ES-I3 (cell line): ENCODE results near the gene TBC1D26.
"Not testable (repeated sequence)": the region's sequence is repeated elsewhere in the genome, so short reads cannot be mapped to it uniquely, and the experiment has no call there.

Experiments
- H3K36me3 ChIP-seq: 2 replicates; pipeline ENCODE4 v1.6.1; 2013; ENCODE audit warnings: mild to moderate bottlenecking, low read length, control low read depth, moderate library complexity; ENCODE audit not compliant: insufficient read depth
- H3K4me1 ChIP-seq: 2 replicates; pipeline ENCODE4 v1.6.1; 2013; ENCODE audit warnings: mild to moderate bottlenecking, control low read depth, low read length; ENCODE audit not compliant: insufficient read depth
- H3K9ac ChIP-seq: 2 replicates; pipeline ENCODE4 v1.6.1; 2013; ENCODE audit warnings: low read depth, mild to moderate bottlenecking, low read length, moderate library complexity
- H3K9me3 ChIP-seq: 2 replicates; pipeline ENCODE4 v1.6.1; 2013; ENCODE audit warnings: mild to moderate bottlenecking, low read length, moderate library complexity; ENCODE audit not compliant: control insufficient read depth, insufficient read depth

Gene TBC1D26

DNA sequence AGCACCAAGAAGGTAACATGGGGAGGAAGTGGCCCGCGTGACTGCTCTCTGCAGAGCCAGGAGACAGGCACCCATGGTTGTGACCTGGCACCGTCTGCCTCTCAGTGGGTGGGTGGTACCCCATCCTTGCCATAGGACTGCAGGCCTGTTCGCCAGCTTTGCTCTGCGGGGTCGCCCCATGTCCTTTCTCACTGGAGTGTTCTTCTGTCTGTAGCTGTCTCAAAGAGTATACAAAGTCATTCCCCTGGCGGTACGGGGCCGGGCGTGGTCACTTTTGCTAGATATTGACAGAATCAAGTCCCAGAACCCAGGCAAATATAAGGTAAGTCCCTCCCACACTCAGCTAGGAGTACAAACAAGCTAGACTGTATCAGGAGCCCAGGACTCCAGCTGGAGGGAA, 6.0 kb downstream of the TBC1D26 start:
- Histone ChIP-seq H3K36me3 (no peaks in the 10 kb centered on the region), H3K9ac (no peak overlapping the region), H3K9me3 (no peaks in the 10 kb centered on the region), H3K4me1 (no peaks in the 10 kb centered on the region)

DNA sequence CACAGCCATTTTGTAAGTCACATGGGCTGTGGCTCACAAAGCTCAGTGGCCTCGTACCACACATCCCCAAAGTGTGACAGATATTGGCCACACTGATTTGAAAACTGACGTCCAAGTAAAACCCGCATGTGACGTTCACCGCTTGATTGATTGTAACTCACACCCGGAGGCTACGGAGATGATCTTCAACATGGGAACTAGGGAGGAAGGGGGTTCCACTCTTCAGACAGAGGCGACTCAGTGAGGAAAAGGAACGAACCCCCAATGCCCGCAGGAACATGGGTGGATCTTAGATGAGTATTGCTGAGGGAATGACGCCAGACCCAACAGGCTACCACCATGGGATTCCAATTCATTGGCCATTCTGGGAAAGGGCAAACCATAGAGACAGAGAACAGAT, 7.2 kb downstream of the TBC1D26 start:
- H3K9me3 ChIP-seq, H3K9ac ChIP-seq, H3K4me1 ChIP-seq, H3K36me3 ChIP-seq: not testable (repeated sequence)

DNA sequence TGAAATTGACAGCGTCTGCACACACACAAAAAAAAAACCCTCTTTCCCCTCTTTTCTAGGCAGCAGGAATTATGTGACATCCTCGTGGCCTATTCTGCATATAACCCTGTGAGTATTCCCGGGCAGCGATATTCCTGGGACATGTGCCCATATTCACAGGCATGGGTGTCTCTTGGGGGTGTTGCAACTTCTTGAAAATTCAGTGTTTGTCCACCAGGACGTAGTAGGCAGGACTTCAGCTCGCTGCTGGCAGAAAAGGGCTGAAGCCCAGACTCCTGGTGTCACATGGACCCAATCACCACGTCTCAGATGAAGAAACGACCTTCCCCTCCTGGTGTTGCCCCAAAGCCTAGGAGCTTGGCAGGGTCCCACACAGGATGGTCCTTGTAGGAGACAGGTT, 8.0 kb downstream of the TBC1D26 start:
- not testable (repeated sequence) for H3K9ac ChIP-seq, H3K4me1 ChIP-seq, H3K9me3 ChIP-seq, H3K36me3 ChIP-seq

DNA sequence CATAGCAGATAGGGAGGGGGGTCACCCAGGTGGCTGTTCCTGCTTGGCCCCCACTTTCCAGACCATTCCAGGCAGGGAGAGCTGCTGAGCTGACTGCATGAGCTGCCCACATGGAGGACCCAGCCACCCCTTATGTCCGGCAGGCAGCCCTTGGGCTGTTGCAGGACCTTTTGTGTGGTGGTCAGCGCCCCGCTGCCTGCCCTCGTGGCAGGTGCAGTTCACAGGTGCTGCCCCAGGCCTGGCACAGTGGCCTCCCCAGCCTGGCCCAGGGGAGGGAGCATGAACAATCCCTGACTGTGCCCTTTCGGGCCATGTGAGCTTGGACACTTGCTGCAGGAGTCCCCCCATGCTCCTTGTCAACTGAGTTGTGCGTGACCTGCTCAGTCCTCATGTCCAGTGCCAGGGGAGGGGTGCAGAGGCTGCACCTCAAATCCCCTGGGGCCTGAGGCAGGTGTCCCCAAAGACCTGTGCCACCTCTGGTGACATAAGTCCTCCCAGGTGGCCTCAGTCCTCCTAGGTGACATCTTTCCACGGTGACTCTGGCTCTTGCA, 8.6 kb downstream of the TBC1D26 start:
- no peaks in the 10 kb centered on the region for H3K9me3 ChIP-seq
- H3K4me1 ChIP-seq, result no peaks in the 10 kb centered on the region
- no peaks in the 10 kb centered on the region for H3K36me3 ChIP-seq
- H3K9ac ChIP-seq, result no peak overlapping the region

DNA sequence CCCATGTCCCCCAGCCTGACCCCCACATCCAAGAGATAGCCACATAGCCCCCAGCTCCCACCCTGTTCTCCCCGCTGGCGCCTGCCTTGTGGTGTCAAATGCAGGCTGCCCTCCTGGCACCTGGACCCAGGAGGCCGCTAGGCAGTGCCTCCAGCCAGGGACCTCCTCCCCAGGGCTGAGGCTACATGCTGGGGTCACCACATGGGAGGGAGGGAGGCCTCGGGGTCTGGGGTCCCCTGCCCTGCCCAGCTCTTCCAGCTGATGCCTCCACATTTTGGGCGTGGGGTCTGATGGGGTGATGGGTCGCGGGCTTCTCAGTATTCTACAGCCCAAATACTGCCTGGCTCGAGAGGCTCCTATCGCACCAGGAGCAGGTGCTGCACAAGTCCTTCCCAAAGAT, 9.5 kb downstream of the TBC1D26 start:
- Histone ChIP-seq H3K4me1 (no peaks in the 10 kb centered on the region), H3K36me3 (no peaks in the 10 kb centered on the region), H3K9me3 (peaks cover 3% of the 10 kb centered on the region; the same call in 1 of the 2 replicates), H3K9ac (no peak overlapping the region)

DNA sequence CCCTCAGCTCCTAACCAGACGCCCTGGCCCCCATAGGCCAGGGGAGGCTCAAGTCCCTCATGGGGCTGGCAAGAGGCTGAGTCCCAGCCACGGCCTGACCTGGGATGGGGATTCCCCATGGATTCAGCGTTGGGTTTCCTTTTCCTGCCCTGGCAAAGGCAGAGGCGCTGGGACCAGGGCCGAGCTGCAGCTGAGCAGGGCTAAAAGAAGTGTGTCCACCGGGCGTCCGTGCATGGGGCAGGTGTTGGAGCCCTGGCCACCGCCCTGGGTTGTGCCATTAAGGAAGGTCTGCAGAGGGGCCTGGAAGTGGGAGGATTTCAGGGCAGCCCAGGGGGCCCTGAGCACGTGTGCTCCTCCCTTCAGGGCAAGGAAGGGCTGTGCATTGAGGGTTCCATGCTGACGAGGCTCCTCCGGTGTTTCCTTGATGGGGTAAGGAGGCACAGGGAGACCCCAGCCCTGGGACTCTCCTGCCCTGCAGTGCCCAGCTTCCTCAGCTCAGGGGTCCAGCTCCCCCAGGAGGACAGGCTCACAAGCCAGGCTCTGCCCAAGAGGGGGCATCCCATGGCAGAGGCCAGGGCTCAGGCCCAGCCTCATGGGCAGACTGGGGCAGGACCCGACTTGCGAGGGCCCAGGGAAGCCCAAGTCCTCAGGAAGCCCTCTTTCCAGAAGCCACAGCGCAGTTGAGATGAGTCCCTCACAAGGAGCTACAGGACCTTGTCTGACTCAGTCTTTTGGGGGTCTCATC, 10.1 kb downstream of the TBC1D26 start:
- no peaks in the 10 kb centered on the region for H3K4me1 ChIP-seq
- no peak overlapping the region for H3K9ac ChIP-seq
- no peaks in the 10 kb centered on the region for H3K36me3 ChIP-seq
- H3K9me3 ChIP-seq, result peaks cover 9% of the 10 kb centered on the region; the same call in 1 of the 2 replicates

DNA sequence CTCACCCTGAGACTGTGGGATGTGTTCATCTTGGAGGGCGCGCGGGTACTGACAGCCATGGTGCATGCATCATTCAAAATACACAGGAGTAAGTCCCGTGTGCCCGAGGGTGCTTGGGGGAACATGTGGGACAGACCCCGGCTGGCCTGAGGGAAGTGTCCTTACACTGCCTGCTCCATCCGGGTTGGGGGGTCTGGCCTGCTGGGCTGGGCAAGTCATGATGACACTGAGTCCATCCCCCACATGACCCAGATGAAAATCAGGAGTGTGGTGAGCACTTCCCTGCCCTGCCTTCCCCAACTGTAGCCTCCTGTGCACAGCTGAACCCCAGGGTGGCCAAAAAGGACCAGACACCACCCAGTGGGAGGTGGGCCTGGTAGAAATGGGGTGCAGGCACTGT, 10.8 kb downstream of the TBC1D26 start:
- no peaks in the 10 kb centered on the region for H3K36me3 ChIP-seq
- H3K9ac ChIP-seq, result no peak overlapping the region
- H3K4me1 ChIP-seq, result no peaks in the 10 kb centered on the region
- peaks cover 9% of the 10 kb centered on the region; the same call in 1 of the 2 replicates for H3K9me3 ChIP-seq

DNA sequence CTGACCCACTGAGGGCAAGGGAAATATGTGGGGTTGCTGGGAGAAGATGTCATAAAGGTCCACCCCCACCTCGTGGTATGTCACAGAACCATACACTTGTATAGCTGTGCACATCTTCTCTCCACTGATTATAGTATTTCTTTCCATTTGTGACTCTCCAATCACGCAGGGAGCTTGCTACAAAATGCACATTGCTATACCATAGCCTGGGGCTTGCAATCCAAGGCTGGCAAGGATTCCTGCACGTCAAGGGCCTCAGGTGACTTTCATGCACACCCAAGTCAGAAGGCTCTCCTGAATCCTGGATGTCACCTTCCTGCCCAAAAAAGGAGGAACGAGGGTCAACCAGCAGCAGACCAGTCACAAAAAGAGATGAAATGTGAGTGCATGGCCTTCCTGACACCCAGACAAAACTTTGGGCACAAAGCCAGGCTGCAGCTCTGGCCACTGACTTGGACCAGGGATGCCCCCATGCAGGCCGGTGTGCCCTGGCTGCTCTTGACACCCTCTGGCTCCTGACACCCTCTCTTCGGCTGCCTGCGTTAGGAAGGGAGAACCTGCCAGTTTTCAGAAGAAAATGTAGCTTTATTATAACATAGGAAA, 12.1 kb downstream of the TBC1D26 start:
- Histone ChIP-seq H3K4me1 (no peaks in the 10 kb centered on the region), H3K9ac (no peak overlapping the region), H3K9me3 (peaks cover 9% of the 10 kb centered on the region; the same call in 1 of the 2 replicates)

DNA sequence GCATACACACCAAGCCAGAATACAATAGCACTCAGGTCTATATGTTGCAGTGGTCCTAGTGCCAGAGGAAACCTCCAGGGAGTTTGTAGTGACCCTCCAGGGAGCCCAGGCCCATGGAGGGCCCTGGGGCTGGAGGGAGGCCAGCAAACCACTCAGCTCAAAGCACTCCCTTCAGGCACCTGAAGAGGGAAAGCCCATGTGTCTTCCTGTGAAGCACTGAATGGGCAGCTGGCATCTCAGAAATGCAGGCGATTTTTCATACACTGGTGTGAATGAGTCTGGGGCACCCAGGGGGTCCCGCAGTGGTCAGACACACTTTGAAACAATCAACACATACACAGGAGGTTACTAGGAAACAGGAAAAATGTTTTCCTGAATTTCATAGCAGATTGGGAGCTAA, 12.8 kb downstream of the TBC1D26 start:
- H3K9ac ChIP-seq, result no peak overlapping the region
- no peaks in the 10 kb centered on the region for H3K4me1 ChIP-seq
- peaks cover 9% of the 10 kb centered on the region; the same call in 1 of the 2 replicates for H3K9me3 ChIP-seq
- H3K36me3 ChIP-seq, result no peaks in the 10 kb centered on the region

More for the DNA sequence above, 12.1 kb downstream of the TBC1D26 start:
- no peaks in the 10 kb centered on the region for H3K36me3 ChIP-seq

DNA sequence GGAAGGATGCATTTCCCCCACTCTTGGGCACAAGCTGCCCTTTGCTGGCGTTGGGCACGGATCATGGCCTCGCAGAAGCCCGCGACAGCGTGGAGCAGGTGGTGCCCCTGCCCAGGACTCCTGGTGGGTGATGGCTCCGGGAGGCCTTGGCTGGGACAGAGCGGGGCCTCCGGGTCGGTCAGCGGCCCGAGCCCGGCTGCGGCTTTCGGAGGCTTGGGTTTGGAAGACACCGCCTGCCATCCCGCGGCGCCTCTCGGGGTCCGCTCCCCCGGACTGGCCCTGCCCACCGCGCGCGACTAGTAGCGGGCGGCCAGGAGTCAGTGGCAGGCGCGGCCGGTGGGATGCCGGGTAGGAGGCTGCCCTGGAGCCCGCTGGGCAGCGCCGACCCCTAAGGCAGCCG, 17.3 kb downstream of the TBC1D26 start:
- not testable (repeated sequence) for H3K9ac ChIP-seq, H3K36me3 ChIP-seq, H3K4me1 ChIP-seq, H3K9me3 ChIP-seq

DNA sequence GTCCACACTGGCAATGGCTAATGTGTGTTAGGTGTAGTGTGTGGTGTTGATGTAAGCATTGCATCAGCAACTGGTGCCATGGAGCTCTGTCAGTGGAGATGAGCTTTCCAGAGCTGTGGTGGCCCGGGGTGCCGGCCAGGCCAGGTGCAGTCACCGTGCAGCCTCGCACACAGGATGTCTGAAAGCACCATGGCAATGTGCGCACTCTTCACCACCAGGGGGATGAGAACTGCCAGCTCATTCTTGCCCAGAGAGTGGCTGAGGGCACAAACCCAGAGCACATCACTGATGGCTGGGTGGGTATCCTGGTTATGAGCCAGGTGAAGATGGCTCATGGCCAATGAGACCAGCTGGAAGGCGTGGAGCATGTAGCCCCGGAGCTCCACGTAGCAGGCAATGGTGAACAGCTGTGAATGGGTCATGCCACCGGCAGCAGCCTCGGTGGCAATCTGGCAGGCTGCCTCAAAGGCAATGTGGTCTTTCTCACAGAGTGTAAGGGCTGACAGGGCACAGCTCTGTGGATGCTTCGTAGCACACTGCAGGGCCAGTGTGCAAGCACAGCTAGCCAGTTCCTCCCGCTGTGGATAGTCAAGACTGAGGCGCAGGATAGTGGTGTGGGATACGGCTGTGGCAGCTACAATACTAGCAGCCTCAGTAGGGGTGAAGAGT, 36.9 kb downstream of the TBC1D26 start:
- not testable (repeated sequence) for H3K9me3 ChIP-seq, H3K4me1 ChIP-seq, H3K9ac ChIP-seq, H3K36me3 ChIP-seq

DNA sequence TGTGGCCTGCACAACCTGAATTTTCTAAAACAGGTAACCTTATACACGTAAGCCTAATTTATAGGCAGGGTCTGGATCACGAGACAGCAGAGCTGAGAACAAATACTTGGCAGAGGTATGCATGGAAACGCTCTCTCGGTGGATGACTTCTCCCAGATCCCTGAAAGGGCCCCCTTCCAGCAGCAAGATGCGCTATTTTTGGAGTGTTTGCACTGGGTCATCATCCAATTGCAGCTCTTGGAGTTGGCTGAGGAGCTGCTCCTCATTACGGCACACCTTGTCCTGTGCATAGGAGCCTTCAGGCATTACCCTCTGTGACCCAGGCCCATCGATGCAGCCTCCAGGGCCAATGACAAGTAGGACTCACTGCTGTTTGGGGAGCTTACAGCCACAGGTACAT, 38.6 kb downstream of the TBC1D26 start:
- H3K9ac ChIP-seq, H3K4me1 ChIP-seq, H3K9me3 ChIP-seq, H3K36me3 ChIP-seq: not testable (repeated sequence)

DNA sequence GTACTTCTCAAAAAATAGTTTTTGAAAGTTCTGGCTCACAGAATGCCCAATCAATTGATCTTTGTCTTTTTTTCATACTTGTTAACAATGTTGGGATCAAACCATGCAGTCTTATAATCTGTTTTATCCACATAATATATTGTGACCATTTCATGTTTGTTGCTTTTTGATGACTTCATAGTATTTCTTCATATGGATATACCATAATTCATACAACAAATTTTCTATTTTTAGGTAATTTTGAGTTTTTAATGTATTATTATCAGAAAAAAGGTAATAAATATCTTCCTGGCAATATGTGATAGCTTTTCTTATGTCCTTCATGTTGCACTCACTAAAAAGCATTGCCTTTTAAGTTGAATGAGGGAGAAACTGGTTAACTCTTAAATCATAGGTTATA, 44.8 kb downstream of the TBC1D26 start:
- H3K36me3 ChIP-seq, result no peaks in the 10 kb centered on the region
- H3K4me1 ChIP-seq, result no peaks in the 10 kb centered on the region
- peaks cover 5% of the 10 kb centered on the region; the same call in 1 of the 2 replicates for H3K9me3 ChIP-seq
- H3K9ac ChIP-seq, result no peak overlapping the region

DNA sequence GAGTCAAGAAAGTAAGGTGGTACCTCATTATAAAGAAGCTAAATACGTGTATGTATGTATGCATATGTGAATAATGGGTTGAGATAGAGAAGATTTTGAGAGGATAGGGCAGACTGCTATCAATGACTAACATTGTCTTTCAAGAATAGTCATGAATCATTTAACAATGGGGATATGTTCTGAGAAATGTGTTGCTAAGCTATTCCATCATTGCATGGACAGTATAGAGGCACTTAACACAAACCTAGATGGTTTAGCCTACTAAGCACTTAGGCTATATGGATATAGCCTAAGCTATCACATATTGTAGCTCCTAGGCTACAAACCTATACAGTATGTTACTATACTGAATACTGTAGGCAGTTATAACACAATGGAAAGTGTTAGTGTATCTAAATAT, 45.2 kb downstream of the TBC1D26 start:
- H3K36me3 ChIP-seq, result no peaks in the 10 kb centered on the region
- H3K9ac ChIP-seq, result no peak overlapping the region
- no peaks in the 10 kb centered on the region for H3K4me1 ChIP-seq
- H3K9me3 ChIP-seq, result peaks cover 5% of the 10 kb centered on the region; the same call in 1 of the 2 replicates

DNA sequence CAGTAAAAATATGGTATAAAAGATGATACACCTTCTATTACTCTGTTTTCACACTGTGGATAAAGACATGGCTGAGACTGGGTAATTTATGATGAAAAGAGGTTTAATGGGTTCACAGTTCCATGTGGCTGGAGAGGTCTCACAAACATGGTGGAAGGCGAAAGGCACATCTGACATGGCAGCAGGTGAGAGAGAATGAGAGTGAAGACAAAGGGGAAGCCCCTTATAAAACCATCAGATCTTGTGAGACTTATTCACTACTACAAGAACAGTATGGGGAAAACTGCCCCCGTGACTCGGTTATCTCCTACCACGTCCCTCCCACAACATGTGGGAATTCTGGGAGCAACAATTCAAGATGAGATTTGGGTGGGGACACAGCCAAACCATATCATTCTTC, 45.6 kb downstream of the TBC1D26 start:
- H3K9ac ChIP-seq, result no peak overlapping the region
- H3K9me3 ChIP-seq, result peaks cover 5% of the 10 kb centered on the region; the same call in 1 of the 2 replicates
- no peaks in the 10 kb centered on the region for H3K4me1 ChIP-seq
- H3K36me3 ChIP-seq, result no peaks in the 10 kb centered on the region
